GM12892 (cell line): ENCODE results near the gene GPSM3.

Experiments used
- POLR2AphosphoS5 ChIP-seq: IDR thresholded peaks from 2 replicates; pipeline ENCODE4 v1.6.1; 2011; ENCODE audit warnings: low read depth, low read length, control low read depth
- TAF1 ChIP-seq: IDR thresholded peaks from 2 replicates; pipeline ENCODE4 v1.6.1; 2011; ENCODE audit warnings: low read depth, mild to moderate bottlenecking, control low read depth, low read length, borderline replicate concordance

DNA sequence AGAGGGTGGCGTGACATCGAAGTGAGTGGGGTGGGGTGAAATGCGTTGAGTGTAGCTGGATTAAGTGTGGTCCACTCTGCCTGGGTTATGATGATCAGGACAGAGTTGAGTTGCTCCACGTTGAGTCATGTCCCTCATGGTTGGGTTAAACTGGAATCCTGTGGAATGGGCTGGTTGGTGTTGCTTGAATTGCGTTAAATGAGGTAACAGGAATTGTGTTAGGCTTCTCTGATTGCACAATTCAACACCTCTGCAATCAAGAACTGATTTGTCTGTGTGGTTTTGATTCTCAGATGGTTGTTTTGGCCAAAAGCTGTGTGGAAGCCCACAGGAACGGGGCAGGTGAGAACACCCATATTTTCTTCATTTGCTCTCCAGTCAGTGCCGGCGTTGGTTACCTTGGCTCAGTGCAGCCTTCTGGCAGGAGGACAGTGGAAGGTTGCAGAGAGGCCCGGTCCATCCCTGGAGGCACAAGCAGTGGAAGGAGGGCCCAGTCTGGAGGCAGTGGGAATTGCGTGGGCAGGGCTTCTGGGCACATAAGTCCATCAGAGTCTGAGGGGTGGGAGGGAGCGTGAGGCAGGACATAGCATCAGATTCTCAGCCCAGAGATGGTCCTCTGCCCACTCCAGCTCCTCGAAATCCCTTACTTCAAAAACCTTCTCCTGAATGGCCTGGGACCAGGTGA lies 19.8 kb upstream of the GPSM3 start:
- no peak for TF ChIP-seq TAF1
- no peak for TF ChIP-seq POLR2AphosphoS5
